ENCODE results near the gene RNF11.

RNF11 gene

GRCh38 chr1:51302270-51302669 is 66.2 kb downstream of the RNF11 start:
- no peak for TF ChIP-seq ZNF274 (IDR thresholded peaks at IDR 0.05; ENCODE audit: low read depth, low read length)
- H3K4me3 ChIP-seq (ENCODE audit: low read length), result no peak overlapping the region

DNA sequence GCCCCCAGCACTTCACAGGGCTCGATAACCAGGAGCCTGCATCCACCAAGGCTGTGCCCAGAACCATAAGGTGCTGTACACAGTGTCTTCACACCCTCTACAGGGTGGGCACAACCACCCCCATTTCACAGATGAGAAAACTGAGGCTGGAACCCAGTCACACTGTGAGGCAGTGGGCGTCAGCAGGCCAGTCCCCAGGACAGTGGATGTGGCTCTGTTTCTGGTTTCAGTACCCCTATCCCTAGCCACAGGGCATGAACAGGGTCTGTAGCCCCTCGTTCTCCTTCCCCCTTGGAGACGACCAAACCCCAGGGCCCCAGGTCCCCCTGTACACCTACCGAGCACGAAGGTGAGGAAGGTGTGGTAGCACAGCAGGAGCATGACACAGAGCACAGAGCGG is 66.7 kb downstream of the RNF11 start:
- H3K4me3 ChIP-seq (ENCODE audit: low read length), result no peak overlapping the region
- no peak for TF ChIP-seq ZNF274 (IDR thresholded peaks at IDR 0.05; ENCODE audit: low read depth, low read length)

DNA sequence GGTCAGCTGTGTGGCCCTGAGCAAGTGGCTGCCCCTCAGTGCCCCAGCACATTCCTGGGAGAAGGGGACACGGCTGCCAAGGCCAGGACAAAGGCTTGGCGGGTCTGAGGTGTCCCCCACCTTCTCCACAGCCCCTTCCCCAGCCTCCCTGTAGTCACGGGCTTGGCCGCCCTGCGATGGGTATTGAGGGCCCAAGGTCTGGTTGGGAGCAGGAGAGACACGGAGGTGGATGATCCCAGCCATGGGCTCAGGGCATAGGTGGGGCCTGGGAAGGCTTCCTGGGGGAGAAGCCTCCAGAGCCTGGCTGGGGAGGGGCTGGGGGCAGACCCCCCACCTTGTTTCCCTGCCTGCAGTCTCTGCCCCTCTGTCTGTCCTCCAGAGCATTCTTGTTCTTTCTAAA is 67.2 kb downstream of the RNF11 start:
- no peak for TF ChIP-seq ZNF274 (IDR thresholded peaks at IDR 0.05; ENCODE audit: low read depth, low read length)
- no peak overlapping the region for H3K4me3 ChIP-seq (ENCODE audit: low read length)

GRCh38 chr1:51303751-51304251 is 67.7 kb downstream of the RNF11 start:
- H3K4me3 ChIP-seq (ENCODE audit: low read length), result no peak overlapping the region
- TF ChIP-seq ZNF274 (IDR thresholded peaks at IDR 0.05; ENCODE audit: low read depth, low read length), result no peak

GRCh38 chr1:51304360-51304759 is 68.3 kb downstream of the RNF11 start:
- no peak overlapping the region for H3K4me3 ChIP-seq (ENCODE audit: low read length)
- TF ChIP-seq ZNF274 (IDR thresholded peaks at IDR 0.05; ENCODE audit: low read depth, low read length), result no peak

GRCh38 chr1:51305371-51305823 is 69.3 kb downstream of the RNF11 start:
- no peak overlapping the region for H3K4me3 ChIP-seq (ENCODE audit: low read length)
- no peak for TF ChIP-seq ZNF274 (IDR thresholded peaks at IDR 0.05; ENCODE audit: low read depth, low read length)

GRCh38 chr1:51306950-51307349 is 70.9 kb downstream of the RNF11 start:
- no peak for TF ChIP-seq ZNF274 (IDR thresholded peaks at IDR 0.05; ENCODE audit: low read depth, low read length)
- no peak overlapping the region for H3K4me3 ChIP-seq (ENCODE audit: low read length)

DNA sequence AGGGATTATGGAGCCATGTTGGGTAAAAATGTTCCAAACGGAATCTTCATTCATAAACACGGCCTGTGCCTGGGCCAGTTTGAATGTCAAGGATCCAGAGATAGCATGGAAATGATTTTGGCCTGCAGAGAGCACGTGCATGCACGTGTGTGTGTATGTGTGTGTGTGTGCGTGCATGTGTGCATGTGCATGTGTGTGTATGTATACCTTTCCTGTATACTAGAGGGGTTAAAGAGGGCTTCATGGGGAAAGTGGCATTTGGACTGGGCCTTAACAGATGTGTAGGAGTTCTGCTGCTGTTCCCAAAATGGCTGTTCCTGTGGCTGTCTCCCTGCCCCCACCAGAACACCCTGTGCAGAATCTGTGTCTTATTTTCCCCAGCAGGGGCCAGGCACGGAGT is 72.6 kb downstream of the RNF11 start:
- TF ChIP-seq ZNF274 (IDR thresholded peaks at IDR 0.05; ENCODE audit: low read depth, low read length), result no peak
- H3K4me3 ChIP-seq (ENCODE audit: low read length), result no peak overlapping the region

- TF ChIP-seq ZNF274 (IDR thresholded peaks at IDR 0.05; ENCODE audit: low read depth, low read length), result no peak
- no peak overlapping the region for H3K4me3 ChIP-seq (ENCODE audit: low read length)
Observed at GRCh38 chr1:51309291-51309690, 73.2 kb downstream of the RNF11 start.

- no peak overlapping the region for H3K4me3 ChIP-seq (ENCODE audit: low read length)
- TF ChIP-seq ZNF274 (IDR thresholded peaks at IDR 0.05; ENCODE audit: low read depth, low read length), result no peak
Observed at GRCh38 chr1:51310871-51311613, 75.0 kb downstream of the RNF11 start.

GRCh38 chr1:51311826-51312225 is 75.8 kb downstream of the RNF11 start:
- H3K4me3 ChIP-seq (ENCODE audit: low read length), result no peak overlapping the region
- TF ChIP-seq ZNF274 (IDR thresholded peaks at IDR 0.05; ENCODE audit: low read depth, low read length), result no peak

GRCh38 chr1:51312718-51313117 is 76.6 kb downstream of the RNF11 start:
- no peak overlapping the region for H3K4me3 ChIP-seq (ENCODE audit: low read length)
- no peak for TF ChIP-seq ZNF274 (IDR thresholded peaks at IDR 0.05; ENCODE audit: low read depth, low read length)

DNA sequence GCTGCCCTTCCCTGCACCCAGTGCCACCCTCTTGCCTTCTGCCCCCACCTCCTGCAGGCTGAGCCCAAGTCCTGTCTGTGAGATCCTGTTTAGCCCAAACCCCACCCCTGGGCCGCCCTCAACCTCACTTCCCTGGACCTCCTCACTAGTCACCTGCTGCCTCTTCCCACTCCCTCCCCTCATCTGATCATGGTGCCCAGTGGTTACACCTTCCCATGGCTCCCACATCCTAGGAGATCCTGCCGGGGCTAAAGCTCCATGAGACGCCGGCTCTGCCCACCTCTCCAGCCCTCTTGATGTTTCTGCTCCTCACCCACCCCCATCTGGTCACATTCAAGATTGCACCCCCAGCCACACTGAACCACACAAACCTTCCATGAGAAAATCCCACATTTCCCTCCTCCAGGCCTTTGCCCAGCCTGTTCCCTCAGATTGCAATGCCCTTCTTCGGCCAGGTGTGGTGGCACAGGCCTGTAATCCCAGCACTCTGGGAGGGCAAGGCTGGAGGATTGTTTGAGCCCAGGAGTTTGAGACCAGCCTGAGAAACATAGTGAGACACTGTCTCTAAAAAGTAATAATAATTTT is 77.3 kb downstream of the RNF11 start:
- no peak for TF ChIP-seq ZNF274 (IDR thresholded peaks at IDR 0.05; ENCODE audit: low read depth, low read length)
- no peak overlapping the region for H3K4me3 ChIP-seq (ENCODE audit: low read length)

DNA sequence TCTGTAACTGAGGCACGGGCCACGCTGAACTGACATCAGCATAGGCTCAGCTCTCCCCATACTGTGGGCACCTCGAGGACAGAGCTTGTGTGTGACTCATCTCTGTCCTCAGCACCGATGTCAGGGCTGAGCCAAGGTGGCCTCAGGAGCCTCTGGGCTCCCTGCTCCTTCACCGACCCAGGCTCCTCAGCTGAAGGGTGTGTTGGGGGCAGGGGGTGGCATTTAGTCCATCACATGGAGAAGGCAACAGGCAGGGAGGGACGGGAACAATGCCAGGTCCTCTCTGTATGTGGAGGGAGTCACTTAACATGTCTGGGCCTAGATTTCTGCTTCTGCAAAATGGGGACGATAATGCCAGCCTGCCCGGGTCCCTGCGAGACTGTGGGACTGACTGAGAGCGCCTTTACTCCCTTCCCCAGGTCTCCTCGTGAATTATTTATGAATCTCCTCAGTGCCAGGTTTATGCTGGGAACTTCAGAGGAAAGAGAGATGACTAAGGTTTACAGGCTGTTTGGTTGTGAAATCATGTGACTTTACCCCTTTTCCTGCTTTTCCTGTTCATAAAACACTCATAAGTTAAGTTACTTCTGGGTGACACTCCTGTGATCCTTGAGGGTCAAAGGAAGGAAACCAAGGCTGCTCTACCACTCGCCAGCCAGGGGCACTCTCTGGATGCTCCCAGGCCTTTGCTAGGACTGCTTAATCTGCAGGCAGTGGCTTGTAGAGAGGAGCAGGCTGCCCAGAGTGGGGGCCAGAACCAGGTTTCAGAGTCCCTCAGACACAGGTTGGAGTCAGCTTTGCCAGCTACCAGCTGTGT is 78.1 kb downstream of the RNF11 start:
- H3K4me3 ChIP-seq (ENCODE audit: low read length), result no peak overlapping the region
- no peak for TF ChIP-seq ZNF274 (IDR thresholded peaks at IDR 0.05; ENCODE audit: low read depth, low read length)

DNA sequence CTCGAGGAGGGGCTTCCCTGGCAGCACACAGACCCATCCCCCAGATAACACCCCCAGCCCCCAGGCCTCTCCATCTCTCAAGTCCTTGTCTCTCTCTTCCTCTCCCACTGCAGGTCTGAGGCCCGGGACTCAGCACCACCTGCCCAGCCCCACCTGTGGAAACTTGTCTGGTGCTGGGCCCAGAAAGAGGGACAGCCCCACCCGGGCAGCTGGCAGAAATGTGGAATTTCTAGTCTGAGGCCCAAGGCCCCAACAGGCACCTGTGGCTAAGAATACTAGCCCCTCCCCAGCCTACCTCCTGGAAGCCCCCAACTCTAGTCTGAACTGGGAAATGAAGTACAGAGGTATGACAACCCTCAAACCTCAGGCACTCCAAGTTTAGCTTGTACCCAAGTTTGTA is 78.9 kb downstream of the RNF11 start:
- TF ChIP-seq ZNF274 (IDR thresholded peaks at IDR 0.05; ENCODE audit: low read depth, low read length), result no peak

More for the DNA sequence above, 78.9 kb downstream of the RNF11 start:
- H3K4me3 ChIP-seq (ENCODE audit: low read length), result no peak overlapping the region
